Measurements from ENCODE around the gene COA7.
"Not testable (repeated sequence)": the region's sequence is repeated elsewhere in the genome, so short reads cannot be mapped to it uniquely, and the experiment has no call there.

COA7 gene

GRCh38 chr1:52697795-52698674 is at the start of gene COA7:
TSS of gene COA7 (minus strand) at chr1:52698347. CDS start at chr1:52698326, 21 bp downstream.
- DNase-seq: peak; percentile 81

GRCh38 chr1:52747450-52747849 is 49.3 kb upstream of the COA7 start:
- DNase-seq: no peak

- DNase-seq: no peak
Measured at GRCh38 chr1:52746189-52746588, 48.0 kb upstream of the COA7 start.

GRCh38 chr1:52741259-52741658 is 43.1 kb upstream of the COA7 start:
- no peak for DNase-seq

- no peak for DNase-seq
Measured at GRCh38 chr1:52739699-52740467, 41.7 kb upstream of the COA7 start.

- DNase-seq: no peak
Measured at GRCh38 chr1:52738893-52739292, 40.7 kb upstream of the COA7 start.

GRCh38 chr1:52738148-52738547 is 40.0 kb upstream of the COA7 start:
- DNase-seq: no peak

- not testable (repeated sequence) for DNase-seq
Measured at GRCh38 chr1:52735371-52735770, 37.2 kb upstream of the COA7 start.

- no peak for DNase-seq
Measured at GRCh38 chr1:52733368-52733767, 35.2 kb upstream of the COA7 start.

- no peak for DNase-seq
Measured at GRCh38 chr1:52727956-52728656, 30.0 kb upstream of the COA7 start.

- DNase-seq: no peak
Measured at GRCh38 chr1:52727114-52727586, 29.0 kb upstream of the COA7 start.

GRCh38 chr1:52726265-52727113 is 28.3 kb upstream of the COA7 start, which contains the start of gene ZYG11B:
TSS of gene ZYG11B (plus strand) at chr1:52726453. CDS start at chr1:52726654, 201 bp downstream.
- peak; percentile 86 for DNase-seq

GRCh38 chr1:52725903-52726264 is 27.7 kb upstream of the COA7 start:
- no peak for DNase-seq

- no peak for DNase-seq
Measured at GRCh38 chr1:52723260-52723659, 25.1 kb upstream of the COA7 start.

- DNase-seq: not testable (repeated sequence)
Measured at GRCh38 chr1:52715296-52715695, 17.1 kb upstream of the COA7 start.

GRCh38 chr1:52713590-52713989 is 15.4 kb upstream of the COA7 start:
- no peak for DNase-seq

GRCh38 chr1:52709016-52709415 is 10.9 kb upstream of the COA7 start:
- DNase-seq: no peak

GRCh38 chr1:52707927-52708655 is 9.9 kb upstream of the COA7 start:
- DNase-seq: peak; percentile 64

GRCh38 chr1:52706941-52707926 is 9.1 kb upstream of the COA7 start:
- no peak for DNase-seq

GRCh38 chr1:52706136-52706670 is 8.1 kb upstream of the COA7 start:
- DNase-seq: no peak

Data from HCEC 1CT (cell line).